DND-41 (cell line): Measurements from ENCODE around the gene CCDC80.

Source experiments
- ATAC-seq: fragments of 200-7000 bp; cut with Tn5 transposase; 3 replicates; pipeline ENCODE4 v1.9.1; 2021; ENCODE audit warnings: low read depth; ENCODE audit not compliant: insufficient read depth
- DNase-seq: peaks from one replicate; pipeline ENCODE4 v3.0.0-alpha.2; 2020
- H2AFZ ChIP-seq: 2 replicates; pipeline ENCODE4 v1.6.0; 2012; ENCODE audit warnings: low read depth, low read length
- H3K27ac ChIP-seq: 2 replicates; pipeline ENCODE4 v1.5.1; 2012; ENCODE audit warnings: low read length, inconsistent platforms
- H3K27me3 ChIP-seq: fragments of 200-600 bp; sonication (generic); 2 replicates; pipeline ENCODE4 v1.6.0; 2012; ENCODE audit warnings: low read length, mild to moderate bottlenecking, inconsistent platforms; ENCODE audit not compliant: insufficient read depth, poor library complexity
- H3K36me3 ChIP-seq: 2 replicates; pipeline ENCODE4 v1.5.1; 2012; ENCODE audit warnings: low read length, inconsistent platforms; ENCODE audit not compliant: insufficient read depth
- H3K4me1 ChIP-seq: 2 replicates; pipeline ENCODE4 v1.5.1; 2012; ENCODE audit warnings: mild to moderate bottlenecking, low read length; ENCODE audit not compliant: insufficient read depth
- H3K4me2 ChIP-seq: 2 replicates; pipeline ENCODE4 v1.6.0; 2012; ENCODE audit warnings: mild to moderate bottlenecking, moderate library complexity, low read length, inconsistent platforms; ENCODE audit not compliant: insufficient read depth
- H3K4me3 ChIP-seq, 2 experiments: fragments of 200-600 bp in 1 of 2; shearing (Covaris generic) in 1 of 2; 2 replicates each; pipeline ENCODE4 v1.5.1; 2012 to 2016; ENCODE audit warnings: inconsistent platforms in 2 of 2, low read length in 2 of 2, mild to moderate bottlenecking in 2 of 2, low read depth in 1 of 2, moderate library complexity in 1 of 2
- H3K79me2 ChIP-seq: 2 replicates; pipeline ENCODE4 v1.6.0; 2012; ENCODE audit warnings: low read length, inconsistent platforms; ENCODE audit not compliant: insufficient read depth
- H3K9ac ChIP-seq: 2 replicates; pipeline ENCODE4 v1.6.0; 2012; ENCODE audit warnings: low read depth, mild to moderate bottlenecking, inconsistent platforms, low read length, moderate library complexity
- H3K9me3 ChIP-seq: 2 replicates; pipeline ENCODE4 v1.5.1; 2012; ENCODE audit warnings: low read length, moderate library complexity, mild to moderate bottlenecking, inconsistent platforms; ENCODE audit not compliant: insufficient read depth, severe bottlenecking
- H4K20me1 ChIP-seq: 2 replicates; pipeline ENCODE4 v1.6.0; 2012; ENCODE audit warnings: low read length; ENCODE audit not compliant: insufficient read depth
- CTCF ChIP-seq: IDR thresholded peaks from 2 replicates; pipeline ENCODE4 v1.5.1; 2012; ENCODE audit warnings: borderline replicate concordance, low read length, moderate library complexity, mild to moderate bottlenecking; ENCODE audit not compliant: poor library complexity, severe bottlenecking; ENCODE audit errors: extremely low read depth
- EZH2 ChIP-seq: IDR thresholded peaks from 3 replicates; pipeline ENCODE4 v1.6.1; 2012; ENCODE audit warnings: borderline replicate concordance, low read depth, mild to moderate bottlenecking, moderate library complexity, low read length, inconsistent platforms; ENCODE audit not compliant: severe bottlenecking

Gene CCDC80

GRCh38 chr3:112583105-112583504 is 57.8 kb downstream of the CCDC80 start:
- H4K20me1 ChIP-seq: no peaks in the 10 kb centered on the region
- no peak for DNase-seq
- H3K36me3 ChIP-seq: peaks cover 51% of the 10 kb centered on the region
- no peak overlapping the region for H3K4me3 ChIP-seq
- ATAC-seq: no peak
- TF ChIP-seq CTCF (no peak), EZH2 (no peak)
- no peaks in the 10 kb centered on the region for H3K27me3 ChIP-seq
- H3K79me2 ChIP-seq: no peaks in the 10 kb centered on the region
- H3K4me2 ChIP-seq: no peak overlapping the region
- no peak overlapping the region for H3K27ac ChIP-seq
- no peak overlapping the region for H3K9ac ChIP-seq
- H3K9me3 ChIP-seq: no peaks in the 10 kb centered on the region
- H2AFZ ChIP-seq: no peak overlapping the region
- H3K4me1 ChIP-seq: no peaks in the 10 kb centered on the region

GRCh38 chr3:112582244-112582874 is 58.6 kb downstream of the CCDC80 start:
- Histone ChIP-seq H3K4me2 (no peak overlapping the region), H3K4me1 (no peaks in the 10 kb centered on the region), H3K36me3 (peaks cover 51% of the 10 kb centered on the region), H4K20me1 (no peaks in the 10 kb centered on the region), H3K27me3 (no peaks in the 10 kb centered on the region), H3K4me3 (no peak overlapping the region), H3K9me3 (no peaks in the 10 kb centered on the region), H3K27ac (no peak overlapping the region), H3K79me2 (no peaks in the 10 kb centered on the region), H2AFZ (no peak overlapping the region), H3K9ac (no peak overlapping the region)
- ATAC-seq (peak; percentile 73; the same call in 2 of the 3 replicates), DNase-seq (peak; percentile 27)
- TF ChIP-seq EZH2 (no peak), CTCF (peak; percentile 67)

- Histone ChIP-seq H3K27me3 (no peaks in the 10 kb centered on the region), H3K79me2 (no peaks in the 10 kb centered on the region), H3K4me3 (no peak overlapping the region), H4K20me1 (no peaks in the 10 kb centered on the region), H3K4me2 (no peak overlapping the region), H3K4me1 (no peaks in the 10 kb centered on the region), H3K27ac (no peak overlapping the region), H3K36me3 (peaks cover 45% of the 10 kb centered on the region; the same call in 1 of the 2 replicates), H3K9ac (no peak overlapping the region), H2AFZ (no peak overlapping the region), H3K9me3 (no peaks in the 10 kb centered on the region)
- TF ChIP-seq CTCF: no peak
- TF ChIP-seq EZH2: no peak
- ATAC-seq (no peak), DNase-seq (no peak)
Observed at GRCh38 chr3:112579697-112580096, 61.2 kb downstream of the CCDC80 start.
